RWPE2 (cell line): ENCODE data around the gene SEC62.
"Not testable (repeated sequence)": the region's sequence is repeated elsewhere in the genome, so short reads cannot be mapped to it uniquely, and the experiment has no call there.

Experiments used
- ATAC-seq: fragments of 200-7000 bp; cut with Tn5 transposase; 3 replicates; pipeline ENCODE4 v1.9.1; 2021; ENCODE audit warnings: low read depth
- DNase-seq: peaks from one replicate; pipeline ENCODE4 v3.0.0-alpha.2; 2020; ENCODE audit warnings: low spot score
- H3K27ac ChIP-seq: fragments of 450-650 bp; 2 replicates; pipeline ENCODE4 v1.5.1; 2017; ENCODE audit warnings: mild to moderate bottlenecking; ENCODE audit not compliant: poor library complexity, severe bottlenecking
- H3K27me3 ChIP-seq: fragments of 250-450 bp; sonication (Bioruptor Pico); 2 replicates; pipeline ENCODE4 v1.5.1; 2021; ENCODE audit warnings: mild to moderate bottlenecking, moderate library complexity; ENCODE audit not compliant: insufficient read depth, poor library complexity, severe bottlenecking
- H3K36me3 ChIP-seq: fragments of 250-450 bp; sonication (Bioruptor Pico); 2 replicates; pipeline ENCODE4 v1.5.1; 2020; ENCODE audit warnings: low read depth, mild to moderate bottlenecking, moderate library complexity
- H3K4me1 ChIP-seq: fragments of 250-450 bp; sonication (Bioruptor Pico); 2 replicates; pipeline ENCODE4 v1.5.1; 2021; ENCODE audit warnings: mild to moderate bottlenecking, moderate library complexity; ENCODE audit not compliant: insufficient read depth, poor library complexity, severe bottlenecking
- H3K4me3 ChIP-seq: fragments of 250-450 bp; sonication (Bioruptor Pico); 2 replicates; pipeline ENCODE4 v1.5.1; 2021; ENCODE audit warnings: mild to moderate bottlenecking, moderate library complexity; ENCODE audit not compliant: severe bottlenecking
- H3K9me3 ChIP-seq: fragments of 250-450 bp; sonication (Bioruptor Pico); 2 replicates; pipeline ENCODE4 v1.5.1; 2021; ENCODE audit warnings: mild to moderate bottlenecking, moderate library complexity; ENCODE audit not compliant: severe bottlenecking
- CTCF ChIP-seq: fragments of 450-650 bp; IDR thresholded peaks from one replicate; pipeline ENCODE4 v1.5.1; 2017; ENCODE audit warnings: mild to moderate bottlenecking, moderate library complexity; ENCODE audit not compliant: poor library complexity, severe bottlenecking

The SEC62 gene

GRCh38 chr3:170007031-170007663 lies 40.5 kb downstream of the SEC62 start:
- no peaks in the 10 kb centered on the region for H3K27me3 ChIP-seq
- no peak overlapping the region for H3K4me3 ChIP-seq
- TF ChIP-seq CTCF, result no peak
- ATAC-seq (peak; percentile 49; the same call in 1 of the 3 replicates), DNase-seq (no peak)
- H3K9me3 ChIP-seq, result no peaks in the 10 kb centered on the region
- H3K4me1 ChIP-seq, result no peaks in the 10 kb centered on the region
- H3K27ac ChIP-seq, result no peak overlapping the region
- no peaks in the 10 kb centered on the region for H3K36me3 ChIP-seq

GRCh38 chr3:170010498-170010897 lies 43.9 kb downstream of the SEC62 start:
- no peak for TF ChIP-seq CTCF
- DNase-seq, result no peak

GRCh38 chr3:170012683-170013400 lies 46.2 kb downstream of the SEC62 start:
- Histone ChIP-seq H3K4me1 (no peaks in the 10 kb centered on the region), H3K4me3 (no peak overlapping the region), H3K27ac (no peak overlapping the region), H3K36me3 (no peaks in the 10 kb centered on the region), H3K9me3 (no peaks in the 10 kb centered on the region), H3K27me3 (no peaks in the 10 kb centered on the region)
- DNase-seq (no peak), ATAC-seq (no peak)
- no peak for TF ChIP-seq CTCF

More at GRCh38 chr3:170010498-170010897, 43.9 kb downstream of the SEC62 start:
- H3K9me3 ChIP-seq, result no peaks in the 10 kb centered on the region
- H3K4me3 ChIP-seq, result no peak overlapping the region
- H3K4me1 ChIP-seq, result no peaks in the 10 kb centered on the region
- no peak overlapping the region for H3K27ac ChIP-seq
- H3K27me3 ChIP-seq, result no peaks in the 10 kb centered on the region
- no peak for ATAC-seq
- H3K36me3 ChIP-seq, result no peaks in the 10 kb centered on the region

- H3K4me3 ChIP-seq, result no peak overlapping the region
- no peak for TF ChIP-seq CTCF
- ATAC-seq (no peak), DNase-seq (no peak)
- H3K27me3 ChIP-seq, result no peaks in the 10 kb centered on the region
- no peaks in the 10 kb centered on the region for H3K9me3 ChIP-seq
- H3K27ac ChIP-seq, result no peak overlapping the region
- H3K4me1 ChIP-seq, result no peaks in the 10 kb centered on the region
- H3K36me3 ChIP-seq, result no peaks in the 10 kb centered on the region
Measured at GRCh38 chr3:170016057-170016456, 49.5 kb downstream of the SEC62 start.

- not testable (repeated sequence) for H3K27ac ChIP-seq, ATAC-seq, H3K36me3 ChIP-seq, H3K9me3 ChIP-seq, H3K4me1 ChIP-seq, H3K27me3 ChIP-seq, H3K4me3 ChIP-seq, DNase-seq
Measured at GRCh38 chr3:170019306-170019705, 52.7 kb downstream of the SEC62 start.
